Measurements from ENCODE around the gene PLAC9.

PLAC9 gene

GRCh38 chr10:80170026-80170425 is 37.5 kb downstream of the PLAC9 start:
- ChIA-PET POLR2A (no interaction called here), CTCF (no interaction called here)
- no peak for TF ChIP-seq KLF17 (tag by site-specific recombination; IDR thresholded peaks at IDR 0.05)
- no peak for TF ChIP-seq ZNF140 (tag by site-specific recombination; IDR thresholded peaks at IDR 0.05)
- H3K4me1 ChIP-seq (ENCODE audit: control insufficient read depth, insufficient read depth, low read length), result no peaks in the 10 kb centered on the region
- no peak overlapping the region for H3K27ac ChIP-seq (ENCODE audit: extremely low read depth, low read depth, low read length)
- peaks cover 0 to 57% of the 10 kb centered on the region in 2 experiments; a peak in 2 of 3 replicates for H3K36me3 ChIP-seq (ENCODE audit: control insufficient read depth in 2 of 2, insufficient read depth in 1 of 2, low read length in 2 of 2)
- no peaks in the 10 kb centered on the region for H3K9me3 ChIP-seq (ENCODE audit: control insufficient read depth, insufficient read depth, low read depth, low read length)
- H3K4me3 ChIP-seq (ENCODE audit: low read depth, low read length), result no peak overlapping the region

- H3K4me3 ChIP-seq (ENCODE audit: low read depth, low read length), result no peak overlapping the region
- H3K36me3 ChIP-seq (ENCODE audit: control insufficient read depth in 2 of 2, insufficient read depth in 1 of 2, low read length in 2 of 2), result peaks cover 0 to 50% of the 10 kb centered on the region in 2 experiments; a peak in 2 of 3 replicates
- CTCF ChIA-PET, result no interaction called here
- TF ChIP-seq ZNF488 (tag by site-specific recombination; IDR thresholded peaks at IDR 0.05) (no peak), ZNF416 (tag by site-specific recombination; IDR thresholded peaks at IDR 0.05) (no peak), TSHZ1 (tag by site-specific recombination; IDR thresholded peaks at IDR 0.05; ENCODE audit: borderline replicate concordance) (no peak), ZNF660 (tag by site-specific recombination; IDR thresholded peaks at IDR 0.05) (no peak), ZNF121 (tag by site-specific recombination; IDR thresholded peaks at IDR 0.05) (no peak), ZIC2 (tag by site-specific recombination; IDR thresholded peaks at IDR 0.05) (0 out of 2 replicates have a peak, but pooled peaks have one; percentile 4), HOXC10 (CRISPR knock-in tag; IDR thresholded peaks at IDR 0.05) (no peak), ZNF610 (tag by site-specific recombination; IDR thresholded peaks at IDR 0.05; ENCODE audit: borderline replicate concordance) (no peak)
- no peaks in the 10 kb centered on the region for H3K9me3 ChIP-seq (ENCODE audit: control insufficient read depth, insufficient read depth, low read depth, low read length)
- no peak overlapping the region for H3K27ac ChIP-seq (ENCODE audit: extremely low read depth, low read depth, low read length)
- no peaks in the 10 kb centered on the region for H3K4me1 ChIP-seq (ENCODE audit: control insufficient read depth, insufficient read depth, low read length)
- POLR2A ChIA-PET, result no interaction called here
Measured at GRCh38 chr10:80170641-80171040, 38.1 kb downstream of the PLAC9 start.

- Histone ChIP-seq H3K27ac (ENCODE audit: extremely low read depth, low read depth, low read length) (no peak overlapping the region), H3K36me3 (ENCODE audit: control insufficient read depth in 2 of 2, insufficient read depth in 1 of 2, low read length in 2 of 2) (peaks cover 0 to 44% of the 10 kb centered on the region in 2 experiments; a peak in 2 of 3 replicates), H3K4me3 (ENCODE audit: low read depth, low read length) (no peak overlapping the region), H3K9me3 (ENCODE audit: control insufficient read depth, insufficient read depth, low read depth, low read length) (no peaks in the 10 kb centered on the region), H3K4me1 (ENCODE audit: control insufficient read depth, insufficient read depth, low read length) (no peaks in the 10 kb centered on the region)
- TF ChIP-seq HOXC10 (CRISPR knock-in tag; IDR thresholded peaks at IDR 0.05) (no peak), ZBTB11 (tag by site-specific recombination; conservative IDR thresholded peaks at IDR 0.05; ENCODE audit: low read depth) (no peak), TCF7L2 (IDR thresholded peaks at IDR 0.05; ENCODE audit: borderline replicate concordance, low read depth, low read length) (no peak), ZNF791 (tag by site-specific recombination; IDR thresholded peaks at IDR 0.05) (no peak), ZBTB21 (tag by site-specific recombination; IDR thresholded peaks at IDR 0.05) (no peak), FEZF1 (tag by site-specific recombination; IDR thresholded peaks at IDR 0.05) (no peak), SP7 (tag by site-specific recombination; IDR thresholded peaks at IDR 0.05) (no peak), ZIC2 (tag by site-specific recombination; IDR thresholded peaks at IDR 0.05) (peak; percentile 77)
- POLR2A ChIA-PET, result no interaction called here
- CTCF ChIA-PET, result interaction anchor here (0.6 kb wide), 1 partner anchor 59 kb away, joined by 3 read pairs; no protein-coding TSS in a partner anchor
Measured at GRCh38 chr10:80171248-80171660, 38.7 kb downstream of the PLAC9 start.

All from HEK293 (cell line).